GM06990 (cell line): ENCODE data around the gene KIF18A.

Experiments used
- DNase-seq: peaks from one replicate; pipeline ENCODE4 v3.0.0-alpha.2; 2011; ENCODE audit not compliant: insufficient read length; ENCODE audit errors: extremely low read depth
- H3K27me3 ChIP-seq: replicated peaks from 2 replicates; pipeline ENCODE4 v1.6.0; 2011; ENCODE audit warnings: low read length; ENCODE audit not compliant: control insufficient read depth, insufficient read depth
- H3K36me3 ChIP-seq: 2 replicates; pipeline ENCODE4 v1.5.1; 2011; ENCODE audit warnings: low read length; ENCODE audit not compliant: control insufficient read depth, insufficient read depth
- H3K4me3 ChIP-seq: replicated peaks from 2 replicates; pipeline ENCODE4 v1.5.1; 2011; ENCODE audit warnings: low read depth, mild to moderate bottlenecking, control low read depth, low read length
- CTCF ChIP-seq: IDR thresholded peaks from 2 replicates; pipeline ENCODE4 v1.5.1; 2011; ENCODE audit warnings: low read length, control low read depth, mild to moderate bottlenecking, inconsistent platforms; ENCODE audit not compliant: insufficient read depth, poor library complexity, severe bottlenecking

Gene KIF18A

GRCh38 chr11:27998552-27998951, 109.4 kb downstream of the KIF18A start:
- Histone ChIP-seq H3K4me3 (no peak overlapping the region), H3K36me3 (no peaks in the 10 kb centered on the region), H3K27me3 (no peaks in the 10 kb centered on the region)
- TF ChIP-seq CTCF = no peak
- peak; percentile 1 for DNase-seq

GRCh38 chr11:27997344-27997743, 110.6 kb downstream of the KIF18A start:
- no peaks in the 10 kb centered on the region for H3K36me3 ChIP-seq
- DNase-seq = no peak
- TF ChIP-seq CTCF = no peak
- no peaks in the 10 kb centered on the region for H3K27me3 ChIP-seq
- no peak overlapping the region for H3K4me3 ChIP-seq

GRCh38 chr11:27996066-27996465, 111.9 kb downstream of the KIF18A start:
- no peak for TF ChIP-seq CTCF
- no peak for DNase-seq
- no peaks in the 10 kb centered on the region for H3K27me3 ChIP-seq
- H3K4me3 ChIP-seq = no peak overlapping the region
- H3K36me3 ChIP-seq = no peaks in the 10 kb centered on the region

- Histone ChIP-seq H3K27me3 (no peaks in the 10 kb centered on the region), H3K4me3 (no peak overlapping the region), H3K36me3 (no peaks in the 10 kb centered on the region)
- DNase-seq = no peak
- no peak for TF ChIP-seq CTCF
These were observed 112.9 kb downstream of the KIF18A start for GRCh38 chr11:27995083-27995482.

GRCh38 chr11:27991736-27992135, 116.2 kb downstream of the KIF18A start:
- no peak overlapping the region for H3K4me3 ChIP-seq
- H3K36me3 ChIP-seq = no peaks in the 10 kb centered on the region
- DNase-seq = no peak
- no peak for TF ChIP-seq CTCF
- no peaks in the 10 kb centered on the region for H3K27me3 ChIP-seq

- H3K27me3 ChIP-seq = no peaks in the 10 kb centered on the region
- TF ChIP-seq CTCF = no peak
- no peak for DNase-seq
These were observed 130.4 kb downstream of the KIF18A start for GRCh38 chr11:27977527-27977926.

More at GRCh38 chr11:27977527-27977926, 130.4 kb downstream of the KIF18A start:
- Histone ChIP-seq H3K4me3 (no peak overlapping the region), H3K36me3 (no peaks in the 10 kb centered on the region)
